ENCODE measurements around the gene PLXDC1.
A peak's percentile ranks its signal among the peaks of the same experiment; 100 is the strongest.

Gene PLXDC1

GRCh38 chr17:39151150-39151942, at the start of gene PLXDC1:
PLXDC1 (minus strand) TSS chr17:39151637; CDS start chr17:39151437, 200 bp downstream.
- no peak for DNase-seq (ENCODE audit: low spot score)
- FAIRE-seq = no peak

- DNase-seq (ENCODE audit: low spot score) = no peak
These were observed 49.6 kb upstream of the PLXDC1 start for GRCh38 chr17:39200957-39201510.

DNA sequence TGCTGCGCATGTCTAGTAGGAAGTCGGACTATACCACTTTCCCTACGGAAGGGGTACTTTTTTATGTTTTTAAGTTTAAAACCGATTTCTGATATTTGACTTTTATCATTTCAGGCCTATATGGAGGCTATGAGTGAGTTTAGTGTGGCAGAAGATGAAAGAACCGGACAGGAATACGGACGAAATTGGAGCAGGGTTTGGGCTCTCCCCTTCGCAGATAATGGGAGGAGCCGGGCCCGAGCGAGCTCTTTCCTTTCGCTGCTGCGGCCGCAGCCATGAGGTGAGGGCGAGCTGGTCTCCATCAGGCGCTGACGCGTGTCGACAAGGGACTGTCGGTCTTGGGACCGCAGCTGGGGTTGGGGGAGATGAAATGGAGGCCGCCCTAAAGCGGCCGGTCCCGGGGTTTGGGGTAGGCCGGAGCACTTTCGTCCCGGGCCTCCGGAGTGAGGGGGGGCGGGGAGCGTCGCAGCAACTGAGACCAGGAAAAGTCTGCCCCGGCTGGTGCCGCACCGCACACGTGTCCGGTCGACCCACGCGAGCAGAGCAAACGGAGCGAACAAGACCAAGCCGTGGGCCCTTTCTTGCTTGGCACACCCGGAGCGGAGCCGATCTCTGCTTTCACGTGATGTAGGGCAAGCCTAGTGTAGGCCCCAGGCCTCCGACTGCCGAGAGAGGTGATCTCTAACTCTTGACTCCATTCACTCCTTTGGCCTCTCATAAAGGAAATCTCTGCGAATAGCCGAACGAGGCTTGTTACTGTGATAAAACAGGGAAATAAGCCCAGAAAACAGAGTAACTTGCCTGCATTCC, 48.8 kb upstream of the PLXDC1 start, which contains the start of gene RPL19:
TSS of gene RPL19 (plus strand) at position 214 of the 810 bp plus-strand sequence. CDS start at position 276, 62 bp downstream.
- no peak for FAIRE-seq
- peak; percentile 10 for DNase-seq (ENCODE audit: low spot score)

More at GRCh38 chr17:39200957-39201510, 49.6 kb upstream of the PLXDC1 start:
- FAIRE-seq = no peak

DNA sequence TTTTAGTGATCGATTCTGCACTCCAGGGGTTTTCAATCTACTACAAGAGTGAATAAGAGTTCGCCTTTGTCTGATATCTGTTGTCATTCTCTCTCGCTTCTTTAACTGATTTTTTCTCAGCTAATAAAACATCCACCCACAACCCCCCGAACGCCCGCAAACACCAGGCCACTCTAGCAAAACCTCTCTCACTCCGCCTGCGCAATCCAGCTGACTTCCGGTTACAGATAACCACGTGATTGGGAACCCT, 48.3 kb upstream of the PLXDC1 start:
- DNase-seq (ENCODE audit: low spot score) (peak; percentile 89), FAIRE-seq (peak; percentile 76)

- no peak for FAIRE-seq
- no peak for DNase-seq (ENCODE audit: low spot score)
These were observed 46.7 kb upstream of the PLXDC1 start for GRCh38 chr17:39198186-39198566.

- FAIRE-seq = no peak
- DNase-seq (ENCODE audit: low spot score) = peak; percentile 52
These were observed 46.1 kb upstream of the PLXDC1 start, which contains the start of gene CACNB1 for GRCh38 chr17:39197380-39198185. CACNB1 (minus strand) TSS chr17:39197669; CDS start chr17:39197495, 174 bp downstream.

DNA sequence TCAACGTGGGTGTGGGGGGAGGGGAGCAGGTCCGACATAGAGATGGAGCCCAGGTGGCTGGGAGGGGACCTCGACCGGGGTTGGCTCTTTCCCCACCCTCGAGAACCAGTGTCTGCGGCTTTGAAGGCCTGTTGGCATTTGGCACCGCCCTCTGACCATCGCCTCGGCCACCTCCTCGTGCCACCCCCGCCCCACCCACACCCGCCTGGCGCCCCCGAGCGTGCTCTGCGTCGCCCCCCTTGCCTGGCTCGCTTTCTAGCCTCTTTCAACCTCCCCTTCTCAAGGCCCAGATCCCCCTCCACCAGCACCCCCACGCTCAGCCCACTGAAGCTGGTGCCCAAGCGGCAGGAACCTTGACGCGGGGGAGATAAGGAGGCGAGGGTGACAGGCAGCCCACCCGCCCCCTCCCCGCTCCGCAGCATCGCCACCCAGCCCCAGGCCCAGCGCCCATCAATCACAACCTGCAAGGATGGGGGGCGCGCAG, 45.4 kb upstream of the PLXDC1 start:
- no peak for FAIRE-seq
- peak; percentile 36 for DNase-seq (ENCODE audit: low spot score)

GRCh38 chr17:39196241-39196807, 44.9 kb upstream of the PLXDC1 start:
- FAIRE-seq = no peak
- DNase-seq (ENCODE audit: low spot score) = no peak

- DNase-seq (ENCODE audit: low spot score) (no peak), FAIRE-seq (no peak)
These were observed 44.2 kb upstream of the PLXDC1 start for GRCh38 chr17:39195568-39196160.

DNA sequence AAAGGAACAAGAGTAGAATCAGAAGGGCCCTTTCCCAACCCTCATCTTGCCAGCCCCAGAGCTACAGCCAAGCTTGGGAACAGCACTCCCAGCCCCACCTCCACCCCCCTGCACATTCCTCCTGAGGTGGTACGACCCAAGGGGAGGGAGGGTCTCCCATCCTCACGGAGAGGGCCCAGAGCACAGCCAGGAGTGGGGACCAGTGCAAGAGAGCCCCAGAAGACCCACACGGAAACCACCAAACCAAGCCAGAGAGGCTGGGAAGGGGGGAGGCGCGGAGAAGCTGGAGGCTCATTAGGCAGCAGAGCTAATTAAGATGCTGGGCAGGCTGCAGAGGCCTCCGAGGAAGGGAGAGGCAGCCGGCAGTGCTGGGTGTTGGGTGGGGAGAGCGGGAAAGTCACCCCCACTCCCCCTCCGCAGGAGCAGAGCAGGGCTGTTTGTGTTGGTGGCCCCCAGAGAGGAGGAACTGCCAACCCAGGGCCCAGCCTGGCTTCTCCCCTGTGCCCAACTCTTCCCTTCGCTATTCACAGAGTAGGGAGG, 43.6 kb upstream of the PLXDC1 start:
- DNase-seq (ENCODE audit: low spot score) (no peak), FAIRE-seq (no peak)

DNA sequence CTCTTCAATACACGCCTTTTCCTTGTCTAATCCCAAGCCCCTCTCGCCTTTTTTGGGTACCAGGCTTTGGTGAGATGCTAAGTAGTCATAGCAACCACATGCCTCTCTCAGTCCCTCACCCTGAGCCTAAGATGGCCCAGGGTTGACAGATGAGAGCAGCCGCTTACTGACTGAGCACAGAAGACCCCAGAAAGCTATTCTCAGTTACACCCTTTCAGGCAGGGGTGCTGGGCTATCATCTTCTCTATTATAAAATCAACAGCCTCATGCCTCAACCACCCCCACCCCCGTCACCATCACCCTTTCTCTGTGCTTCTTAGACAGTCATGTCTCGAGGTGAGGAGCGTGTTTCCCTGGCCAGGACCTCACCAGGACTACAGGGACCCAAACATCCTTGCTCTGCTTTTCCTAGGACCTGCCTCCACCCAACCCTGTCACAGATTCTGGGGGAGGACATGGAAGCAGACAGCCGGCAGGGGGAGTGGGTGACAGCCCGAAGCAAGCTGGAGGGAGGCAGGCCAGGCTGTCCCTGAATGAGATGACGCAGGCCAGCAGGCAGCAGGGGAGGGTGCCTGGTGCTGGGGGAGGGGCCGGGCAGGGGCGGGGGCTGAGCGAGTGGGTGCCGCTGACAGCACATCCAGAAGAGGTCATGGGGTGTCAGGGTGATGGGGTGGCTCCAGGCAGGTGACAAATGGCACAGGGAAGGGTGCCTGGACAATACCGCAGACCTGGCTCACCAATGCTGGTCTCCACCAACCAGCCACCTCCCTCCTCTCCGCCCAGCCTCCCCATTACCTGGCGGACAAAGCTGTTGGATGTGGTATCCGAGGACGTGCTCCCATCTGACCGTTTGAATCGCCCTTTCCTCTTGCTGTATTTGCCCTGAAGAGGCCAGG, 42.9 kb upstream of the PLXDC1 start:
- FAIRE-seq = no peak
- no peak for DNase-seq (ENCODE audit: low spot score)

GRCh38 chr17:39193346-39193745, 41.9 kb upstream of the PLXDC1 start:
- DNase-seq (ENCODE audit: low spot score) (no peak), FAIRE-seq (no peak)

- no peak for FAIRE-seq
These were observed 41.5 kb upstream of the PLXDC1 start for GRCh38 chr17:39192901-39193300.

DNA sequence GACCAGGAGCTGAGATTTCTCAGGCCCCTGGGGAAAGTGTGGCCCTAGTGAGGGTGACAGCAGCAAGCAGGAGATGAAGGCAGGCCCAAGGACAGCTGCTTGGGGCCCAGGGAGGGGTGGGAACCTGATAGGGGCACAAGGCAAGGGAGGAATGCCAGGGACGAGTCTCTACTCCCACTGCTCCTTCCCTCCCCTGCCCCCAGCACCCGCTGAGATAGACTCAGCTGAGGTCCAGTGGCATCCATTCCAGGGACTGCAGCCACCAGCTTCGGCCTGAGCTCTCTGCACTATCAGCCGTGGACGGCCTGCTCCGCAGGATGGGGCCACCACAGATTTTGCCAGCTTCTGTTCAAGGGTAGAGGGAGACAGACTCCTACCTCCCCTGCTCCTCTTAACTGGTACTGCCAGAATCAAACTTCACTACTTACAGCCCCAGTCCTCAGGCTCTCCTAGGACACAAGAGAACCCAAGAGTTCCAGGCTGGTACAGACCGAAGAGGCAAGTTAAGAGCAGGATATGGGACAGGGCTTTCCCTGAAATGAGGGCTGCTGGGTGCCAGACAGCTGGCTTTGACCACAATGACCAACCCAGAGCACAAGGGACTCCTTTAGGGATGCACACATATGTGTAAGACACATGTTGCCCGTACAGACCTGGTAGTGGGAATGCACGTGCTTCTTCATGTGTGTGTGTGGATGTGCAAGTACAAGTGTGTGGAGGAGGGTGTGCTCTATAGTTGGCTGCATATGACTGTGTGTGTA, 40.5 kb upstream of the PLXDC1 start:
- DNase-seq (ENCODE audit: low spot score) (no peak), FAIRE-seq (no peak)

More at GRCh38 chr17:39192901-39193300, 41.5 kb upstream of the PLXDC1 start:
- DNase-seq (ENCODE audit: low spot score) = no peak

GRCh38 chr17:39187152-39187830, 35.9 kb upstream of the PLXDC1 start:
- FAIRE-seq (no peak), DNase-seq (ENCODE audit: low spot score) (peak; percentile 19)

DNA sequence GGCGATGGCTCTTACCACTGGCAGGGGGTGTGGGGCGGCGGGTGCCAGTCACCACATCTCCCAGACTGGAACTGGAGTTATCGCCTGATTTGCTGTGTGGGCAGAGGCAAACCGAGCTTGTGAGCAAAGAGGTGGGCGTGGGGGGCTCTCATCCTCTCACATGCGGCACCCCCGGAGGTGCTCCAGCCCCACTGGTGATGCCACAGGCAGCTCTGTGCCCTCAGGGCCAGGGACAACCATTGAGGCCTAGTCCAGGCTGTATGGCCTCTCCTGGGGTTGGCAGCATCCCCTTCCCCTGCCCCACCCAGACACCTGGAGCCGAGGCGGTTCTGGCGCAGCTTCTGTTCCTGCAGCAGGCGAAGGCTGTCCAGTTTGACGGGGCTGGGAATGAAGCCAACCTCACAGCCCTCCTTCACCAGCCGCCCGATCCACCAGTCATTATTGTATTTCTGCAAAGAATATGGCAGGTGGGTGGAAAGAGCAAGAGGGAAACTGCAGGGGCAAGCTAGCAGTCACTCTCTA, 35.1 kb upstream of the PLXDC1 start:
- FAIRE-seq (no peak), DNase-seq (ENCODE audit: low spot score) (no peak)

DNA sequence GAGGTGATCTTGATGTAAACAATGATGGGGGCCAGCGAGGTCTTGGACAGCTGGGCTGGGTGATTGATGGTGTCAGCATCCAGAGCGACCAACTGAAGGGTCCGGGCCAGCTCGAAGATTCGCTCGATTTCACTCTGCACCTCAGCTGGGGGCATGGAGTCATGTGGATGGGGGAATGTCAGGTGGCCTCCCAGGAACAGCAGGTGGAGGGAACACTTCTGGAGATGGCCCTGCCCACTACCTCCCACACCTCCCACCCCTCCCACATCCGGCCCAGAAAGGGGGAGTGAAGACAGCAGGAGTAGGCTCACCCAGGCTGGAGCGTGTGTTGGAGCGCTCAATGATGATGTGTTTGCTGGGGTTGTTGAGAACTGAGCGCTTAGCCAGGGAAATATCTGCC, 32.3 kb upstream of the PLXDC1 start:
- FAIRE-seq = no peak

GRCh38 chr17:39183045-39183444, 31.6 kb upstream of the PLXDC1 start:
- FAIRE-seq (no peak), DNase-seq (ENCODE audit: low spot score) (no peak)

More for the DNA sequence above, 32.3 kb upstream of the PLXDC1 start:
- DNase-seq (ENCODE audit: low spot score) = no peak
